A673 (cell line): Measurements from ENCODE around the gene RNF13. TPM values are rescaled to one million over a fixed set of nuclear protein-coding genes. Genes with fewer than 3 reads are reported as not detected.

Experiments
- BruUV-seq: library from RNA; stranded (reverse); fragments of 400-500 nt; replicated peaks from 2 replicates; lab custom pipeline; 2021; lab: Mats Ljungman, UMichigan
- CTCF ChIA-PET: fragments of 300-600 bp; sonication (Branson Sonifier 250); formaldehyde crosslinking; loops from one replicate; lab custom pipeline; 2022; ENCODE audit warnings: antibody characterized with exemption; lab: Charles Lee
- POLR2A ChIA-PET: fragments of 300-600 bp; sonication (Branson Sonifier 250); formaldehyde crosslinking; loops from one replicate; lab custom pipeline; 2022; ENCODE audit warnings: antibody characterized with exemption; ENCODE audit not compliant: low non-redundant PET; lab: Charles Lee
- DNase-seq: peaks from one replicate; pipeline ENCODE4 v3.0.0-alpha.2; 2015; ENCODE audit warnings: low spot score
- H3K27ac ChIP-seq: fragments of 200-600 bp; sonication (generic); 2 replicates; pipeline ENCODE4 v1.5.1; 2016; ENCODE audit warnings: mixed run types, low read depth, mild to moderate bottlenecking, mixed read lengths, antibody characterized with exemption, low read length; ENCODE audit not compliant: poor library complexity, severe bottlenecking
- H3K27me3 ChIP-seq: fragments of 200-600 bp; sonication (generic); replicated peaks from 2 replicates; pipeline ENCODE4 v1.6.1; 2017; ENCODE audit warnings: mixed run types, low read depth, mild to moderate bottlenecking, mixed read lengths, antibody characterized with exemption, low read length; ENCODE audit not compliant: insufficient read depth, poor library complexity
- H3K36me3 ChIP-seq: fragments of 200-600 bp; sonication (generic); 2 replicates; pipeline ENCODE4 v1.6.1; 2016; ENCODE audit warnings: mixed run types, mild to moderate bottlenecking, mixed read lengths, antibody characterized with exemption, low read length; ENCODE audit not compliant: insufficient read depth, poor library complexity, severe bottlenecking
- H3K4me1 ChIP-seq: fragments of 200-600 bp; sonication (generic); 2 replicates; pipeline ENCODE4 v1.6.1; 2017; ENCODE audit warnings: mixed run types, mild to moderate bottlenecking, mixed read lengths, antibody characterized with exemption, low read length; ENCODE audit not compliant: insufficient read depth, poor library complexity, severe bottlenecking
- H3K4me3 ChIP-seq: fragments of 200-600 bp; sonication (generic); 2 replicates; pipeline ENCODE4 v1.5.1; 2016; ENCODE audit warnings: low read depth, mixed run types, mild to moderate bottlenecking, mixed read lengths, low read length; ENCODE audit not compliant: poor library complexity, severe bottlenecking
- H3K9me3 ChIP-seq: fragments of 200-600 bp; sonication (generic); 2 replicates; pipeline ENCODE4 v1.6.1; 2016; ENCODE audit warnings: mixed run types, low read depth, mild to moderate bottlenecking, mixed read lengths, antibody characterized with exemption, low read length; ENCODE audit not compliant: poor library complexity, severe bottlenecking
- EZH2 ChIP-seq: fragments of 200-600 bp; sonication (generic); IDR thresholded peaks from 2 replicates; pipeline ENCODE4 v1.6.1; 2017; ENCODE audit warnings: borderline replicate concordance, low read depth, mild to moderate bottlenecking, mixed read lengths, antibody characterized with exemption, low read length; ENCODE audit not compliant: poor library complexity, severe bottlenecking
- intact Hi-C: fragments of 100-400 bp; cut with micrococcal nuclease; formaldehyde crosslinking; loops from one replicate; pipeline ENCODE4 v1.10.0; 2022; ENCODE audit not compliant: unreplicated experiment
- total RNA-seq: library from RNA; stranded (reverse); gene quantifications from 2 replicates; pipeline ENCODE4 v1.2.3, GENCODE V29; 2021
- TF ChIP-seq, protein P1 (sequence below): fragments of 300-800, 200-600 bp; sonication (generic); conservative IDR thresholded peaks from 2 replicates; pipeline ENCODE4 v1.5.1; 2017; ENCODE audit warnings: low read depth, mild to moderate bottlenecking, antibody characterized with exemption, low read length, moderate library complexity, mixed read lengths

RNF13 gene
- total RNA-seq, 1 experiment from 2014 or later = 21.7 TPM

DNA sequence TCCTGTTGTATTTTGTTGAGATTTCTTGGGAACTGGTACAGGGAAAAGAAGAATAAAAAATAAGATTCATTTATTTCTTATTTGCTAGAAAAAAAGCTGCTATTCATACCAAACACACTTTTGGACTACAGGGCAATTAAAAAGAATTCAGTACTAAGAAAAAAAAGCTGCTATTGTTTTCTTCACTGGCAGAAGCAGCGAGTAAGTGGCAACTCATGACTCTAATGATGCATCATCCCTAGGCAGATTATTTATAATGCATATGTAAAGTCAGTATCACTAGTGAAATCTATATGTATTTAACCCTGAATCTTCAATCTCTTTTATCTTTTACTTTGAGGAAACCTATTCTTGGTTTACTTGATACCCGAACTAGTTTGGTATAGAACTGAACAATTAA, 142.4 kb downstream of the RNF13 start:
- Histone ChIP-seq H3K27ac (peak overlapping the region; percentile 12), H3K4me1 (peaks cover 19% of the 10 kb centered on the region), H3K36me3 (peaks cover 38% of the 10 kb centered on the region), H3K27me3 (no peaks in the 10 kb centered on the region), H3K9me3 (no peaks in the 10 kb centered on the region), H3K4me3 (no peak overlapping the region)
- intact Hi-C loops = no loop called here
- TF ChIP-seq EZH2 = no peak
- TF ChIP-seq, protein P1, sequence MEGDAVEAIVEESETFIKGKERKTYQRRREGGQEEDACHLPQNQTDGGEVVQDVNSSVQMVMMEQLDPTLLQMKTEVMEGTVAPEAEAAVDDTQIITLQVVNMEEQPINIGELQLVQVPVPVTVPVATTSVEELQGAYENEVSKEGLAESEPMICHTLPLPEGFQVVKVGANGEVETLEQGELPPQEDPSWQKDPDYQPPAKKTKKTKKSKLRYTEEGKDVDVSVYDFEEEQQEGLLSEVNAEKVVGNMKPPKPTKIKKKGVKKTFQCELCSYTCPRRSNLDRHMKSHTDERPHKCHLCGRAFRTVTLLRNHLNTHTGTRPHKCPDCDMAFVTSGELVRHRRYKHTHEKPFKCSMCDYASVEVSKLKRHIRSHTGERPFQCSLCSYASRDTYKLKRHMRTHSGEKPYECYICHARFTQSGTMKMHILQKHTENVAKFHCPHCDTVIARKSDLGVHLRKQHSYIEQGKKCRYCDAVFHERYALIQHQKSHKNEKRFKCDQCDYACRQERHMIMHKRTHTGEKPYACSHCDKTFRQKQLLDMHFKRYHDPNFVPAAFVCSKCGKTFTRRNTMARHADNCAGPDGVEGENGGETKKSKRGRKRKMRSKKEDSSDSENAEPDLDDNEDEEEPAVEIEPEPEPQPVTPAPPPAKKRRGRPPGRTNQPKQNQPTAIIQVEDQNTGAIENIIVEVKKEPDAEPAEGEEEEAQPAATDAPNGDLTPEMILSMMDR = no peak
- POLR2A ChIA-PET = no interaction called here
- no peak for DNase-seq
- CTCF ChIA-PET = no interaction called here
- no TSS peak for BruUV-seq

DNA sequence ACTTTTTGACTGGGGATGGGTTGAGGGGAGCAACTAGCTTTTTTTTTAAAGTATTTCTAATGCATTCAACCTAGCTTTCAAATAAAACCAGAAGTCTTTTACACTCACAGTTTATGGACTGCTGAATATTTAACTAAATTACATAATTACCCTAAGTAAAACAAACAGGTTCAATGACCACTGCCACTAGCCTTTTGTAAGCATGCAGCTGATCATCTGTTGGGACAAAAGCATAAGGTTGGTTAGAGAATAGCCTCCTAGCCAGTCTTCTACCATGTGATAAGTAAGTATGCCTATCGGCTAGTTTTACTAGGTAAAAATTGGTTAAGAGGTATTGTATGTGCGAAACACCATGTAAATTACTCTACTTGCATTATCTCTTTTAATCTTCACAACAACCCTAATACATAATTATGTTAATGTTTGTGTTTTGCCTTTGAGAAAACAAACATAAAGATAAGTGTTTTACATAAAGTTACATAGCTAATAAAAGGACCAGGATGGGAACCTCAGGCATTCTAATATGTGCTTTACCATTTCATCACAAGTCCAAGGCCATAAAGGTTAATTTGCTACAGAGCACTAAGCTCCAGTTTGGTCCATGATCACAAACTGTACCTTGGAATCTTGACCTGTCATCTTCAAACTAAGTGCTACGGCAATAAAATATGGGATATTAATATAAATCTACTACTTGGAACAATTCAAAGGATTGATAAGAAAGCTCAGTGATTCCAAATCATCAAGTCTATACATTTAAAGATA, 144.5 kb downstream of the RNF13 start:
- intact Hi-C loops = no loop called here
- H3K4me1 ChIP-seq = peaks cover 19% of the 10 kb centered on the region
- POLR2A ChIA-PET = no interaction called here
- no peak for DNase-seq
- no peaks in the 10 kb centered on the region for H3K9me3 ChIP-seq
- no peak overlapping the region for H3K4me3 ChIP-seq
- no peak overlapping the region for H3K27ac ChIP-seq
- peaks cover 41% of the 10 kb centered on the region for H3K36me3 ChIP-seq
- no TSS peak for BruUV-seq
- TF ChIP-seq, protein P1 = no peak
- TF ChIP-seq EZH2 = no peak
- H3K27me3 ChIP-seq = no peaks in the 10 kb centered on the region
- CTCF ChIA-PET = interaction anchor here (1.1 kb wide), 1 partner anchor 77 kb away, joined by 3 read pairs; no protein-coding TSS in a partner anchor

DNA sequence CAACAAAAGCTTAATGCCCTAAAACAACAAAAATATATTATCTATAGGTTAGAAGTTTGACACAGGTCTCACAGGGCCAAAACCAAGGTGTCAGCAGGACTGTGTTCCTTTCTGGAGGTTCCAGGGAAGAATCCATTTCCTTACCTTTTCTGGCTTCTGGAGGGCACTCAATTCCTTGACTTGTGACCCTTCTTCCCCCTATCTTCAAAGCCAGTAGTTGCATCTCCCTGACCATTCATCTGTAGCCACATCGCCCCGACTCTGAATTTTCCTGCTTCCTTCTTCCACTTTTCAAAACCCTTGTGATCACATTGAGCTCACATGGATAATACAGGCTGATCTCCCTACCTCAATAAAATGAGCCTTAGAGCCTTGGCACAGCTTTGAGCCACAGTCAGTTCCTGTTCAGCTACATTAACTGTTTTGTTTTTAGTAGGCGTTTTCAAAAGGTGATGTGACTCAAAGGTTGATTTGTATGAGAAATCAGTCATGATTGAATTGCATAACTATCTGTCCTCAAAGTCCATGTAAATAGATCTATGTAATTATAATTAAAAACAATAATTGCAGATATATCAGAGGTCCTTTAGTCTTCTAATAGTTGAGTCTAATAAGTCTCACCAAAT, 145.3 kb downstream of the RNF13 start:
- ChIA-PET CTCF (interaction anchor here (1.1 kb wide), 1 partner anchor 78 kb away, joined by 3 read pairs; no protein-coding TSS in a partner anchor), POLR2A (no interaction called here)

More for the DNA sequence above, 145.3 kb downstream of the RNF13 start:
- peaks cover 19% of the 10 kb centered on the region for H3K4me1 ChIP-seq
- no peak for DNase-seq
- intact Hi-C loops = no loop called here
- H3K27ac ChIP-seq = no peak overlapping the region
- peaks cover 41% of the 10 kb centered on the region for H3K36me3 ChIP-seq
- TF ChIP-seq EZH2 = no peak
- TF ChIP-seq, protein P1 = no peak
- H3K4me3 ChIP-seq = no peak overlapping the region
- H3K9me3 ChIP-seq = no peaks in the 10 kb centered on the region
- no TSS peak for BruUV-seq
- H3K27me3 ChIP-seq = no peaks in the 10 kb centered on the region
